HG03097 (cell line): Measurements from ENCODE around the gene CDH23.

Experiments used
- ATAC-seq: cut with Tn5 transposase; IDR thresholded peaks from one replicate; pipeline ENCODE4 v1.9.1; 2021; ENCODE audit not compliant: unreplicated experiment, low FRiP score

Gene CDH23

DNA sequence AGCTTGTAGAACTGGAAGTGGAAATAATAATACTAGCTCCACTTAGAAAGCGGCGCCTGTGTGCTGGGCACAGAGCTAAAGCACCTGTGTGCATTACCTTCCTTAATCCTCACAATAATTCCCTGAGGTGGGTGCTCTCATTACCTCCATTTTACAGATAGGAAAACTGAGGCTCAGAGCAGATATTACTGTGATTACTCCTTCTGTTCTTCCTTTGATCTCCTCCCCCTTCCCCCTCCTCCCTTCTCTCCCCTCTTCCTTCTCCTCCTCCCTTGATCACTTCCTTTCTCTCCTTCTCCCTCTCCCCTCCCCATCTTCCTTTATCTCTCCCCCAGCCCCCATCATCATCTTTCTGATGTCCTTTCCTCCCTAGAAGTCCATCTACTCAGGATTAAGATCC lies 267.9 kb downstream of the CDH23 start:
- no peak for ATAC-seq

DNA sequence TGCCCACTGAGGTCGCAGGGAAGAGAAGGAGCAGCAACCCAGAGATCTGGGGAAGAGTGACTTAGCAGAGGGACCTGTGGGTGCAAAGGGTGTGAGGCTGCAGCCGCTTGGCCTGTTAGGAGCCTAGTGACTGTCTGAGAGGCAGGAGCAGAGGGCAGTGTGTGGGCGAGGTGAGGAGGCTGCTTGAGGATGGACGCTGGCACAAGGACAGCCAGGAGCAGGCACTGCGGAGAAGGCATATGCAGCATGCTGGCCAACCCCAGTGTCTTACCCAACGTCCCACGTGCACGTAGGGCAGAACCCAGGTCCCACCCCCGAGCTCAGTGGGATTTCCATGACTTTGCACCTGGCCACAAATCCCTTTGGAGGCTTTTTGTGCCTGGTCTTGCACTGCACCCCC lies 268.7 kb downstream of the CDH23 start:
- ATAC-seq, result no peak

GRCh38 chr10:71666639-71667386 lies 270.1 kb downstream of the CDH23 start:
- ATAC-seq, result no peak

DNA sequence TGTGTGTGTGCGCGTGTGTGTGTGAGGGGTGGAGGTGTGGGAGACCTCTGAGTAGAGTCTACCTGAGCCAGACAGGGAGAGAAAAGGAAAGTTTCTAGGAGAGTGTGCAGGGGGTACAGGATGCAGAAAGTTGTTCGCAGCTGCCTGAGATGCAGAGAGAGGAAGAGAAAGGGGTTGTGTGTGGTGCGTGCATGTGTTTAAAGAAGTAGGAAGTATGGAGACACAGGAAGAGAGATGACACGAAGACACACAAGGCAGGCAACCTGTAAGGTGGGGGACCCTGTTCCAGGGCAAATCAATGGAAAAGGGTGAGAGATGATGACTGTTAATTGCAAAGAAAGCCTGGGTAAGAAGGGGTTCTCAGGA lies 270.6 kb downstream of the CDH23 start:
- ATAC-seq, result no peak

DNA sequence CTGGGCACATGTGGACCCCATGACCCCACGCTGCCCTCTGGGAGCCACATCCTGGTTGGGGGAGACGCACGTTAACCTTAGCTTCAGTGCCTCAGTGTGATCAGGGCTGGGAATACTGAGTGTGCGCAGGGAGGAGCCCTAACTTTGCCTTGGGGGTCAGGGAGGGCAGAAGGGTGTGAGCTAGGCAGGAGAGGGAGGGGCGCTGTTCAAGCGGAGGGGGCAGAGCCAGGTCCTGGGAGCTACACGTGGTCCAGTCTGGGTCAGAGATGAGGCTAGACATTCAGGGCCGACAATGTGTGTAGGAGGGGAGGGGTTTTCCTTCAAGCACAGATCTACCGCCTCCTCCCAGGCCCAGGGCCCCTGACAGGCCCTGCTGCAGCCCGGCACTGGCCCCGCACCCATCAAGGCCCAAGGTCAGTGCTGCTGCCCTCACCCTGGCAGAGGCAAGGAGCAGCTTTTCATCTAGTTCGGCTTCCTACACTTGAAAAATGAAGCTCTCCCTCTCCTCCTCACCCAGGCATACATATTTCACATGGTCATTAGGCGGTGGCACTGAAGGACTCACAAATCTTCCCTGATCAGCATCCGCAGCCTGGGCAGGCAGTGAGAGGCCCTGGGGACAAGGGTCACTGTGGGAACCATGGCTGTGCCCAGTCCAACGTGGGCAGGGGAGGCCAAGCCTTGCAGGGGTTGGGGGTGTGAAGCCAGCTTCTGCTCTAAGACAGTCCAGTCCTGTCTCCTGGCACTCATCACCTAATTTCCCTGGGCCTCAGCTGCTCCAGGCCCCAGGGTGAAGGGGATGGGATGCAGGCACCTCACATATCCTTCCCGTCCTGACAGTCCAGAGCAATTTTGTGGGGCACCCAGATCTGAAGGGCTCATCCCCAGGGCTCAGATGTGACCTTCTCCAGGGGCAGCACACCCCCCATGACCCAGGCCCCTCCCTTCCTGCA lies 275.6 kb downstream of the CDH23 start:
- ATAC-seq, result no peak

DNA sequence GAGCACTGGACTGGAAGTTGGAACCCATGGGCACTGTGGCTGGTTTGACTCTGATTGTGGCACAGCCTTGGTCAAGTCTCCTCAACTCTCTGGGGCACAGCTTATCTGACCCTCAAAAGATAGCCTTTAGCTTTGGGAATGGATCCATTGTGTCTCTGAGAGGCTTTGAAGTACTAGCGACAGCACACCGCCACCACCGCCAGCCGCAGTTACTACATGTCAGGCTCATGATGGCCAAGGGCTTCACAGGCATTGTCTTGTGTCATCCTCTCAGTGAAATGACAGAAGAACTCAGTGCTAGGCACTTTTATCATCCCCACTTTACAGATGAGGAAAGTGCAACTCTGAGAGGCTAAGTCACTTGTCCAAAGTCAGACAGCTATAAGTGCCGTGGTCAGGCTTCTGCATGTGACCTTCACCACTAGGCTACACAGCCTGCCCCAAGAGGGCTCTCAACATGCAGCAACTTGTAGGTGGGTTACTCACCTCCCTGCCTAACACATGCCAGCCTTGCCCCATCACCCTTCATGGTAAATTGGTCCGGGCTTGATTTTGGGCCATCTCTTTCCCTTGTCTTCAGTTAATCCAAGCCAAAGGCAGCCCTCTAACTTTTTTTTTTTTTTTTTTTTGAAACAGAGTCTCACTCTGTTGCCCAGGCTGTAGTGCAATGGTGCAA lies 278.7 kb downstream of the CDH23 start:
- no peak for ATAC-seq

GRCh38 chr10:71677261-71677660 lies 280.5 kb downstream of the CDH23 start:
- ATAC-seq, result no peak

DNA sequence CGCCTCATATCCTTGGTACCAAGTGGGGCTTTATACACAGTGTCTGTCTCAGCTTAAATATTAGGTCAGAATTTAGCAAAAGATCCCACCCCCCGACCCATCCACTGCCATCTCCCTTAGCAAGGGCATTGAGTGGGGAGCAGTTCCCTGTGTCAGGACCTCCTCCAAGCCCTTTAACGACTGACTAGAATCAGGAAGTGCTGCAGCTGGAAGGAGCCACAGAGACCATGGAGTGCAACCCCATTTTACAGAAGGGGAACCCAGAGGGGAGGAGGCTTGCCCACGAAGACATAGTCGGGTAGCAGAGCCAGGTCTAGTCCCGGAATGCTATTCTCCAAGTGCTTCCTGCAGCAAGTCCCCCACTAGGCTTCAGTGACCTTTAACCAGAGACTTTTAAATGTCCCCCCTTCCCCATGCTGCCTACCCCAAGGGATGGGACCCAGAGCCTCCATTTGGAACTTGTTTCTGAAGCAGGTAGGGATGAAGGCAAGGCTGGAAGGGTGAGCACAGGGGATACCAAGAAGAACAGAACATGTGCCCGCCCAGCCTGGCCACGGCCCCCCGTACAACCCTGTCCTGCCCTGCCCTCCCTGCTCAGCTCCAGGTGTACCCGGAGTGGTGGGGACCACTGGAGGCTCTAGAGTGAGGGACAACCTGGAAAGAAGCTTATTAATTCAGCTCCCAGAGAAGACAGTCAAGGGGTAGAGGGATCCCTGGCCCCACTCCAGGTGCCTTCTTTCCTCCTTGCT lies 281.5 kb downstream of the CDH23 start:
- no peak for ATAC-seq

- no peak for ATAC-seq
These were observed 282.7 kb downstream of the CDH23 start for GRCh38 chr10:71679425-71679824.

DNA sequence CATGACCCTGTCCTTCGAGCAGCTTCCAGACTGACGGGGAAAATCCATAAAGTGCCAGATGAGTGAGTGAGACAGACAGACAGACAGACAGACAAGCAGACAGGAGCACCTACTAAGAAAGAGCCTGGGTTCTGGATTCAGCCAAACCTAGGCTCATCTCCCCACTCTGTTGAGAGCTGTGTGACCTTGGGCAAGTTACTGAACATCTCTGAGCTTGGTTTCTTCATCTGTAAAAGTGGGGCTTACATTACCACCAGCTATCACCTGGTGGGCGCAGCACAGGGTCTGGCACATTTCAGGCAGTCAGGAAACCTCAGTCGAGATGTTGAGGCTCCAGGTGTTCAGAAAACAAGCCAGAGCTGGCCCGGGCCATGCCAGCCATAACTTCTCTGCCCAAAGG lies 285.3 kb downstream of the CDH23 start:
- no peak for ATAC-seq

GRCh38 chr10:71683301-71683700 lies 286.6 kb downstream of the CDH23 start:
- no peak for ATAC-seq

DNA sequence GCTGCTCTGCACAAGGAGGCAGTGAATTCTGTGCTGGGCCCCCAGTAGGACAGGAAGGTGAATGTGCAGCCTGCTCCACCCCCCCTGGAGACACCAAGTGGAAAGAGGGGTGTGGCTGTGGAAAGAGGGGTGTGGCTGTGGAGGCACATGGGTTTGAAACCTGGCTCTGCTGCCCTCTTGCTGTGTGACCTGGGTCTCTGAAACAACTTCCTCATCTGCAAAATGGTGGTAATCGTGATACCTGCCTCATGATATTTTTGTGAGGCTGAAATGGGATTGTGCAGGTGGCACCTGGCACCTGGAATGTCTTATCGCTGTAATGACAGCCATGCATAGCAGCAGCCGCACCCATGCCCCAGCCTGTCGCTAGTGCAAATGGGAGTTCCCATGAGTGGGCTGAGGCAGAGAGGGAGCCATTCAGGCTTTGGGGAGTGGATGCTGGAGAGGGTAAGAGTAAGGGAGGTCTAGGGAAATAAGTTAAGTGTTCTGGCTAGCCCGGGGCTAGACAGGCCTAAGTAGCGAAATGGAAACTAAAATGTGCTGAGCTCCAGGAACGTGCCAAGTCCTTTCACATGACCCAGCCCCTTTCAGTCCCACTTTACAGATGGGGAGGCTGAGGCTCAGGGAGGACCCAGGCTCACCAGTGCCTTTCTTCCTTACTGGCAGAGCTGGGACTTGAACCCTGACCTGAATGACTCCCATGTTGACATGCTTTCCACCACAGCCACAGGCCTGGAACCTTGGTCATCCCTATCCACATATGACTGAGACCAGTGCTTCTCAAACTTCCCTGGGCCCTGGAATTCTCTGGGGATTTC lies 287.8 kb downstream of the CDH23 start:
- no peak for ATAC-seq

GRCh38 chr10:71685554-71686232 lies 289.0 kb downstream of the CDH23 start:
- no peak for ATAC-seq

GRCh38 chr10:71687077-71687476 lies 290.4 kb downstream of the CDH23 start:
- no peak for ATAC-seq

DNA sequence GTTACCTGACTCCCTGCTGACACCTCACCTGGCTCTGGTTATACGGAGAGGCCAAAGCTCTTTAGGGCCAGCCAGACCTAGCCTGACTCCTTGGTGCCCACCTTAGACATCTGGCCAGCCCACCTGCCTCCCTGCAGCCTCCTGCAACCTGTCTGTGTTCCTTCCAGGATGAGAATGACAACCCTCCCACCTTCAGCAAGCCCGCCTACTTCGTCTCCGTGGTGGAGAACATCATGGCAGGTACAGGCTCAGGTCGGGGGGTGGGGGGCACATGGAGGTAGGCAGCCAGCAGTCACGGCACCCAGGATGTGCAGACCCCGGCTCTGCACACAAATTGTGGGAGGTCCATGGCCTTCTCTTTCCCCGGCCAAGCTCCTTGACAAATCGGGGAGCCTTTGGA lies 290.8 kb downstream of the CDH23 start:
- ATAC-seq, result no peak

GRCh38 chr10:71688256-71688655 lies 291.5 kb downstream of the CDH23 start:
- ATAC-seq, result no peak

GRCh38 chr10:71690094-71690720 lies 293.5 kb downstream of the CDH23 start:
- ATAC-seq, result no peak

- ATAC-seq, result no peak
These were observed 294.7 kb downstream of the CDH23 start for GRCh38 chr10:71691405-71691804.
